ENCODE data around the gene WNT11.

Gene WNT11

GRCh38 chr11:76186776-76187279, 19.5 kb downstream of the WNT11 start:
- no peak for TF ChIP-seq CTCF (IDR thresholded peaks at IDR 0.05; ENCODE audit: low read depth, low read length, missing control alignments)
- in situ Hi-C loops (cut with HindIII; ENCODE audit: low pct_ligation_motif_present, low sequenced_read_pairs): no loop called here
- no peaks in the 10 kb centered on the region for H3K36me3 ChIP-seq (replicated peaks)

GRCh38 chr11:76185931-76186401, 20.3 kb downstream of the WNT11 start:
- H3K4me3 ChIP-seq (ENCODE audit: low read depth, low read length): no peak overlapping the region
- in situ Hi-C loops (cut with HindIII; ENCODE audit: low pct_ligation_motif_present, low sequenced_read_pairs): no loop called here
- no peaks in the 10 kb centered on the region for H3K27me3 ChIP-seq (replicated peaks)
- DNase-seq: no peak
- TF ChIP-seq CTCF (IDR thresholded peaks at IDR 0.05; ENCODE audit: low read depth, low read length, missing control alignments): no peak
- H3K27ac ChIP-seq: no peak overlapping the region
- H3K36me3 ChIP-seq (replicated peaks): no peaks in the 10 kb centered on the region

More at GRCh38 chr11:76186776-76187279, 19.5 kb downstream of the WNT11 start:
- DNase-seq: no peak
- H3K27me3 ChIP-seq (replicated peaks): no peaks in the 10 kb centered on the region
- no peak overlapping the region for H3K27ac ChIP-seq
- no peak overlapping the region for H3K4me3 ChIP-seq (ENCODE audit: low read depth, low read length)

GRCh38 chr11:76185511-76185910, 20.8 kb downstream of the WNT11 start:
- DNase-seq: no peak
- Histone ChIP-seq H3K36me3 (replicated peaks) (no peaks in the 10 kb centered on the region), H3K4me3 (ENCODE audit: low read depth, low read length) (no peak overlapping the region), H3K27me3 (replicated peaks) (no peaks in the 10 kb centered on the region), H3K27ac (no peak overlapping the region)
- in situ Hi-C loops (cut with HindIII; ENCODE audit: low pct_ligation_motif_present, low sequenced_read_pairs): no loop called here
- TF ChIP-seq CTCF (IDR thresholded peaks at IDR 0.05; ENCODE audit: low read depth, low read length, missing control alignments): no peak

GRCh38 chr11:76184551-76184993, 21.7 kb downstream of the WNT11 start:
- Histone ChIP-seq H3K27me3 (replicated peaks) (no peaks in the 10 kb centered on the region), H3K4me3 (ENCODE audit: low read depth, low read length) (no peak overlapping the region), H3K27ac (no peak overlapping the region), H3K36me3 (replicated peaks) (no peaks in the 10 kb centered on the region)
- no peak for TF ChIP-seq CTCF (IDR thresholded peaks at IDR 0.05; ENCODE audit: low read depth, low read length, missing control alignments)
- in situ Hi-C loops (cut with HindIII; ENCODE audit: low pct_ligation_motif_present, low sequenced_read_pairs): no loop called here
- no peak for DNase-seq

- DNase-seq: no peak
- TF ChIP-seq CTCF (IDR thresholded peaks at IDR 0.05; ENCODE audit: low read depth, low read length, missing control alignments): no peak
- H3K27ac ChIP-seq: no peak overlapping the region
- no peaks in the 10 kb centered on the region for H3K36me3 ChIP-seq (replicated peaks)
- H3K27me3 ChIP-seq (replicated peaks): no peaks in the 10 kb centered on the region
- H3K4me3 ChIP-seq (ENCODE audit: low read depth, low read length): no peak overlapping the region
- in situ Hi-C loops (cut with HindIII; ENCODE audit: low pct_ligation_motif_present, low sequenced_read_pairs): no loop called here
Measured at GRCh38 chr11:76181371-76181770, 24.9 kb downstream of the WNT11 start.

GRCh38 chr11:76179147-76179546, 27.2 kb downstream of the WNT11 start:
- H3K27me3 ChIP-seq (replicated peaks): no peaks in the 10 kb centered on the region
- no peak for TF ChIP-seq CTCF (IDR thresholded peaks at IDR 0.05; ENCODE audit: low read depth, low read length, missing control alignments)
- no peak overlapping the region for H3K4me3 ChIP-seq (ENCODE audit: low read depth, low read length)
- DNase-seq: no peak
- H3K36me3 ChIP-seq (replicated peaks): no peaks in the 10 kb centered on the region
- in situ Hi-C loops (cut with HindIII; ENCODE audit: low pct_ligation_motif_present, low sequenced_read_pairs): no loop called here
- H3K27ac ChIP-seq: no peak overlapping the region

All from brain microvascular endothelial cell (primary cell).